K562 (cell line): ENCODE results near the gene SFPQ. TPM values are rescaled to one million over a fixed set of nuclear protein-coding genes. Genes with fewer than 3 reads are reported as not detected.

Experiments
- STAT6 ChIP-seq: sonication (generic); formaldehyde crosslinking; IDR thresholded peaks from 2 replicates; pipeline ENCODE4 v1.8.1; 2023; ENCODE audit warnings: mild to moderate bottlenecking, missing genetic modification reagents
- YY1 ChIP-seq, 3 experiments: IDR thresholded peaks; 2 replicates each; pipeline ENCODE4 v1.6.1; 2011; ENCODE audit warnings: low read length in 2 of 3, mild to moderate bottlenecking in 2 of 3, moderate library complexity in 2 of 3, borderline replicate concordance in 1 of 3, control low read depth in 1 of 3, low read depth in 1 of 3; ENCODE audit not compliant: insufficient read depth in 3 of 3, insufficient replicate concordance in 2 of 3, control insufficient read depth in 1 of 3, insufficient read length in 1 of 3; ENCODE audit errors: extremely low read depth in 1 of 3
- ZNF12 ChIP-seq: sonication (generic); formaldehyde crosslinking; IDR thresholded peaks from 2 replicates; pipeline ENCODE4 v1.4.0; 2020; ENCODE audit warnings: mild to moderate bottlenecking, missing genetic modification reagents
- polyA plus RNA-seq, 8 experiments: library from polyadenylated mRNA; depleted of rRNA in 4 of 8; stranded (reverse) in 5 of 8; unstranded in 3 of 8; fragments of >200 nt; fragmentation: Nextera tagmentation in 2 of 8; fragmentation: Illumina TruSeq in 1 of 8; extraction: Ambion mirVana in 2 of 8; extraction: Trizol in 1 of 8; gene quantifications; 2 replicates each; pipeline versions ENCODE4 v1.2.1 to v1.2.3, GENCODE V29; 2011 to 2014; ENCODE audit warnings: inconsistent platforms in 1 of 8, missing spikeins in 1 of 8
- total RNA-seq, 7 experiments: library from RNA; depleted of rRNA in 6 of 7; stranded (reverse); fragments of >200 nt in 6 of 7; fragmentation: Illumina TruSeq in 2 of 7; extraction: Trizol in 2 of 7; gene quantifications; 2 replicates each; pipeline versions ENCODE4 v1.2.1 to v1.2.3, GENCODE V29; 2011 to 2021; ENCODE audit warnings: low replicate concordance in 1 of 7
- TF ChIP-seq, protein P1 (sequence below): fragments of 450-650 bp; IDR thresholded peaks from 2 replicates; pipeline ENCODE4 v1.6.1; 2017; ENCODE audit warnings: antibody characterized with exemption, mild to moderate bottlenecking

The SFPQ gene
- total and polyA plus RNA-seq, 9 of the 15 experiments (the other 6 are each of a cell fraction or from before 2014, with no cell fraction given) = 69.7 to 562 (median 399) TPM

DNA sequence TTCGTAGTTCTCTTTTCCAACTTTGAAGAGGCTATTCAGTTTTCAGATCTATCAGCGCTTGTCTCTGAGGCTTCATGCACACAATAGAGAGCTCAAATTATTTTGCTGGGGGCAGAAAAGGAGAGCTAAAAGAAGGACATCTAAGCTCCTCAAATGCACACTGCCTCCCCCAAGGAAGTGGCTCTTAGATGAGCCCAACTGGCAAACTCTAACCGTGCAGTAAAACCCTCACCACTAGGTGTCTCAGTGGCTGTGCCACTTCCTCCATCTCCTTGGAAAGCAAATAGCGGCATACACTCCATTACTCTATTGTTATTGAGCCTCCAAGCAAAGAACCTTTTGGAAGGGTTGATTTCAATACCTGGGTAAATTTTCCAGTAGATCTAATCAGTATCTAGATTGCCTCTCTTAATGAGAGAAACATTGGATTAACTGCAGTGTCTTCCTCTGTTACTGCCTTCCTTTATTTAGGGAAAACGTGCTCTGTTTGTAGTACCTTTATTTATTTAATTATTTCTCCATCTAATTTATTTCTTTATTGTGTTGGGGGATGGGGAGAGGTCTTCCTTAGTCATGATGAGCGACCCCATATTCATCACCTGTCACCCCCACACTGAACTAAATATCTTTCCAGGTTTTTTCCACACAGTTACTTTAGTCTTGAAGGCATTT lies 9.2 kb upstream of the SFPQ start (continued):
- TF ChIP-seq, protein P1, sequence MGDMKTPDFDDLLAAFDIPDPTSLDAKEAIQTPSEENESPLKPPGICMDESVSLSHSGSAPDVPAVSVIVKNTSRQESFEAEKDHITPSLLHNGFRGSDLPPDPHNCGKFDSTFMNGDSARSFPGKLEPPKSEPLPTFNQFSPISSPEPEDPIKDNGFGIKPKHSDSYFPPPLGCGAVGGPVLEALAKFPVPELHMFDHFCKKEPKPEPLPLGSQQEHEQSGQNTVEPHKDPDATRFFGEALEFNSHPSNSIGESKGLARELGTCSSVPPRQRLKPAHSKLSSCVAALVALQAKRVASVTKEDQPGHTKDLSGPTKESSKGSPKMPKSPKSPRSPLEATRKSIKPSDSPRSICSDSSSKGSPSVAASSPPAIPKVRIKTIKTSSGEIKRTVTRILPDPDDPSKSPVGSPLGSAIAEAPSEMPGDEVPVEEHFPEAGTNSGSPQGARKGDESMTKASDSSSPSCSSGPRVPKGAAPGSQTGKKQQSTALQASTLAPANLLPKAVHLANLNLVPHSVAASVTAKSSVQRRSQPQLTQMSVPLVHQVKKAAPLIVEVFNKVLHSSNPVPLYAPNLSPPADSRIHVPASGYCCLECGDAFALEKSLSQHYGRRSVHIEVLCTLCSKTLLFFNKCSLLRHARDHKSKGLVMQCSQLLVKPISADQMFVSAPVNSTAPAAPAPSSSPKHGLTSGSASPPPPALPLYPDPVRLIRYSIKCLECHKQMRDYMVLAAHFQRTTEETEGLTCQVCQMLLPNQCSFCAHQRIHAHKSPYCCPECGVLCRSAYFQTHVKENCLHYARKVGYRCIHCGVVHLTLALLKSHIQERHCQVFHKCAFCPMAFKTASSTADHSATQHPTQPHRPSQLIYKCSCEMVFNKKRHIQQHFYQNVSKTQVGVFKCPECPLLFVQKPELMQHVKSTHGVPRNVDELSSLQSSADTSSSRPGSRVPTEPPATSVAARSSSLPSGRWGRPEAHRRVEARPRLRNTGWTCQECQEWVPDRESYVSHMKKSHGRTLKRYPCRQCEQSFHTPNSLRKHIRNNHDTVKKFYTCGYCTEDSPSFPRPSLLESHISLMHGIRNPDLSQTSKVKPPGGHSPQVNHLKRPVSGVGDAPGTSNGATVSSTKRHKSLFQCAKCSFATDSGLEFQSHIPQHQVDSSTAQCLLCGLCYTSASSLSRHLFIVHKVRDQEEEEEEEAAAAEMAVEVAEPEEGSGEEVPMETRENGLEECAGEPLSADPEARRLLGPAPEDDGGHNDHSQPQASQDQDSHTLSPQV = peak; percentile 55; the same call in 1 of the 2 replicates
- TF ChIP-seq YY1 (IDR thresholded peaks at IDR 0.05; ENCODE audit: borderline replicate concordance in 1 of 3, control insufficient read depth in 1 of 3, extremely low read depth in 1 of 3, insufficient read depth in 3 of 3, insufficient read length in 1 of 3, insufficient replicate concordance in 2 of 3, low read depth in 1 of 3, low read length in 2 of 3) (peak in 2 of 3 experiments; percentile 32 to 72), STAT6 (CRISPR knock-in tag) (no peak), ZNF12 (CRISPR knock-in tag) (no peak)
